Breast epithelium (tissue), 4 donors: ENCODE data around the gene AARS2. TPM values are rescaled to one million over a fixed set of nuclear protein-coding genes. Genes with fewer than 3 reads are reported as not detected.

Source experiments
- DNase-seq, 2 donors: peaks; one replicate each; pipeline ENCODE4 v3.0.0-alpha.2; 2019; ENCODE audit warnings: low spot score in 2 of 2
- H3K27ac ChIP-seq, 2 donors: fragments of 200-600 bp; sonication (generic) in 1 of 2; one replicate each; pipeline ENCODE4 v1.5.1; 2016 to 2019; ENCODE audit warnings: mild to moderate bottlenecking in 1 of 2
- H3K27me3 ChIP-seq, 2 donors: fragments of 200-600 bp; sonication (generic) in 1 of 2; one replicate each; pipeline versions ENCODE4 v1.5.1 to v1.6.0; 2017 to 2019; ENCODE audit warnings: control low read depth in 1 of 2, mild to moderate bottlenecking in 1 of 2
- H3K36me3 ChIP-seq: fragments of 200-600 bp; one replicate; pipeline ENCODE4 v1.5.1; 2019
- H3K4me1 ChIP-seq, 2 donors: fragments of 200-600 bp; sonication (generic); one replicate each; pipeline ENCODE4 v1.5.1; 2016 to 2019; ENCODE audit warnings: control low read depth in 1 of 2
- H3K4me3 ChIP-seq, 3 donors: fragments of 200-600 bp; sonication (generic); 1 replicate in 2 of 3; 2 replicates in 1 of 3; pipeline ENCODE4 v1.5.1; 2016 to 2019; ENCODE audit warnings: mild to moderate bottlenecking in 3 of 3, moderate library complexity in 2 of 3
- H3K9me3 ChIP-seq, 2 donors: fragments of 200-600 bp; sonication (generic) in 1 of 2; one replicate each; pipeline ENCODE4 v1.5.1; 2016 to 2019; ENCODE audit warnings: control low read depth in 1 of 2
- POLR2A ChIP-seq: fragments of 450-650 bp; IDR thresholded peaks from one replicate; pipeline ENCODE4 v1.6.1; 2016; ENCODE audit warnings: antibody characterized with exemption, mild to moderate bottlenecking, moderate library complexity
- POLR2AphosphoS5 ChIP-seq, 3 donors: sonication (generic); formaldehyde crosslinking; IDR thresholded peaks; one replicate each; pipeline ENCODE4 v1.6.1; 2017; ENCODE audit warnings: antibody characterized with exemption in 3 of 3
- intact Hi-C: fragments of 100-400 bp; cut with DNase I; formaldehyde crosslinking; loops from one replicate; pipeline ENCODE4 v1.15.1; 2023; ENCODE audit warnings: low total_unique reads
- total RNA-seq, 3 donors: library from RNA; depleted of rRNA; stranded (reverse); fragments of >200 nt; gene quantifications; one replicate each; pipeline ENCODE4 v1.1.0, GENCODE V29; 2016
- TF ChIP-seq, protein P1 (sequence below), 3 donors: fragments of 450-650 bp; IDR thresholded peaks; one replicate each; pipeline ENCODE4 v1.5.1; 2016 to 2017; ENCODE audit warnings: antibody characterized with exemption in 3 of 3, mild to moderate bottlenecking in 3 of 3, moderate library complexity in 3 of 3

Gene AARS2
- total RNA-seq, 3 donors from 2014 or later: 6.9 to 16.5 (median 12.8) TPM

DNA sequence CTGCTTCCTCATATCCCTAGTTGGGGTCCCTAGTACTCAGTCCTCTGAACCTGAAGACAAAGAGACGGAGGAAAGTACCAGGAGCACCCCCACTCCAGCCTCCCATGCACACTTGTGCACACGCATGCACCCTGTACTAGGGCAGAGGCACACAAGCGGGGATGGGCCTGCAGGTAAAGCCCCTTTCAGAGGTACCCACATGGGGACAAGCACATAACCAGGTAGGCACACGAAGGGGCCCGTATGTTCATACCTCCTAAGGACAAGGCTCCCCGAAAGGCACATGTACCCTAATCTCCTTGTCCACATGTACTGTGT is 41.8 kb downstream of the AARS2 start:
- Histone ChIP-seq H3K4me1 (no peaks in the 10 kb centered on the region), H3K4me3 (no peak overlapping the region), H3K27ac (no peak overlapping the region), H3K27me3 (peaks cover 6 to 30% of the 10 kb centered on the region in 2 donors), H3K9me3 (no peaks in the 10 kb centered on the region), H3K36me3 (no peaks in the 10 kb centered on the region)
- intact Hi-C loops: loop anchor here (2.0 kb wide), 1 partner anchor 75 kb away; no protein-coding TSS in a partner anchor
- DNase-seq: no peak
- TF ChIP-seq, protein P1, sequence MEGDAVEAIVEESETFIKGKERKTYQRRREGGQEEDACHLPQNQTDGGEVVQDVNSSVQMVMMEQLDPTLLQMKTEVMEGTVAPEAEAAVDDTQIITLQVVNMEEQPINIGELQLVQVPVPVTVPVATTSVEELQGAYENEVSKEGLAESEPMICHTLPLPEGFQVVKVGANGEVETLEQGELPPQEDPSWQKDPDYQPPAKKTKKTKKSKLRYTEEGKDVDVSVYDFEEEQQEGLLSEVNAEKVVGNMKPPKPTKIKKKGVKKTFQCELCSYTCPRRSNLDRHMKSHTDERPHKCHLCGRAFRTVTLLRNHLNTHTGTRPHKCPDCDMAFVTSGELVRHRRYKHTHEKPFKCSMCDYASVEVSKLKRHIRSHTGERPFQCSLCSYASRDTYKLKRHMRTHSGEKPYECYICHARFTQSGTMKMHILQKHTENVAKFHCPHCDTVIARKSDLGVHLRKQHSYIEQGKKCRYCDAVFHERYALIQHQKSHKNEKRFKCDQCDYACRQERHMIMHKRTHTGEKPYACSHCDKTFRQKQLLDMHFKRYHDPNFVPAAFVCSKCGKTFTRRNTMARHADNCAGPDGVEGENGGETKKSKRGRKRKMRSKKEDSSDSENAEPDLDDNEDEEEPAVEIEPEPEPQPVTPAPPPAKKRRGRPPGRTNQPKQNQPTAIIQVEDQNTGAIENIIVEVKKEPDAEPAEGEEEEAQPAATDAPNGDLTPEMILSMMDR (IDR thresholded peaks at IDR 0.05): no peak
- TF ChIP-seq POLR2AphosphoS5 (IDR thresholded peaks at IDR 0.05): no peak
- no peak for TF ChIP-seq POLR2A

DNA sequence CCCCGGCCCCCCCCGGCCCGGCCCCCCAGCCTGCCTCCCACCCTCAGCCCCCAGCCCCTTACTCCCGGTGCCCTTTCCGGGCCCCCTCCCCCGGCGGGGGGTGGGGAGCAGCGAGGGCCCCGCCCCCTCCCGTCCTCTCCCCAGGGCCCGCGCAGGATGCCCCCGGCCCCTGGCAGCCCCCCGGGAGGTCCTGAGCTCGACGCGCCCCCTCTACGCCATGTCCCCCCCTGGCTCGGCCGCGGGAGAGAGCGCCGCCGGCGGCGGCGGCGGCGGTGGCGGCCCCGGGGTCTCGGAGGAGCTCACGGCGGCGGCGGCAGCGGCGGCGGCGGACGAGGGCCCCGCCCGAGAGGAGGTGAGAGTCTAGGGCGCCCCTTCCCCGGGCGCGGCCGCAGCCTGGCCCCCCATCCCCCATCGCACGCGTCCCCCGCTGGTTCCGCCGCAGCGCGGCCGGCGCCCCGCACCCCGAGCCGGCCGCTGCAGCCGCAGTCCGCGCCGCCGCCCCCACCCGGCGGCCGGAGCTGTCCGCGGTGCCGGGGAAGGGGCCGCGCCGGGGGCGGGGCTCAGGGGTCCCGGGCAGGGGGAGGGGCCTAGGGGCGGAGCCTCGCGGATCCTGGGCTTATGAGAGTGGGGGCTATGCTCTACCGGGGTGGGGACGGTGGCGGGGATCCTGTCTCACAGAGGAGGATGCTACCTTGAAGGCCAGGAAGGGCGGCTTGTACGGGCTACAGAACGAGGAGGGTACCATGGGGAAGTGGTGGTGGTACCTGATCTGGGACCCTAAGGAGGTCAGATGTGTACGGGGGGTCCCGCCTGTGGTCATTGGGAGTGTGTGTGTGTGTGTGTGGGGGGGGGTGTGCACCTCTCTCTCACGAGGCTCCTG is 42.4 kb downstream of the AARS2 start:
- H3K27me3 ChIP-seq: peaks cover 6 to 26% of the 10 kb centered on the region in 2 donors
- DNase-seq: no peak

DNA sequence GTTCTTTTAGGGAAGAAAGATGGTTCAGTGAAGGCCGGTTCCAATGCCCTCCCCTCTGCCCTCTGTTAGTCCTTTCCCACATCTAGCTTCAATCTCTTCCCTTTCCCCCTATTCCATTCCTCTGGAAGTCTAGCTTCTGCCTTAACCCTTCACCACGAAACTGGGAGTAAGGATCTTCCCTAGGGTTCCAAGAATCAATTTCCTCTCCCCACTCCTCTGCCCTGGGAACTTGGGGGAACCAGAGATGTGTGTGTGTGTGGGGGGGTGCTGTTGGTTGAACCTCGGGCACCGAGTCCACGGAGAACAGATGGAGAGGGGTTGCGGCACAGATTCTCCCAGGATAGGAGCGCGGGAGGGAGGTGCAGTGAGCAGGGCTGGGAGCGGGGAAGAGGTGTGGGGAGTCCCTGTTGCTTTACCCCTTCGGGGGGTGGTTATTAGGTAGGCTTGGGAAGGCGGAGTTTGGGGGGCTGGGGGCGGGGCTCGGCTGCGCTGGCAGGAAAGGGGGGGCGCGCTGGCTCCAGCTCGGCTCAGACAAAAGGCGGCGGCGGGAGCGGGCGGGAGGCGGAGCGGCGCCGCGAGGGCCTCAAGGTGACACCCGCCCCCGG is 43.1 kb downstream of the AARS2 start, which contains the start of gene TMEM151B:
TMEM151B (plus strand) TSS at position 530 of the 605 bp plus-strand sequence. CDS start 293 bp downstream, outside the sequence.
- peaks cover 6 to 20% of the 10 kb centered on the region in 2 donors for H3K27me3 ChIP-seq
- H3K27ac ChIP-seq: no peak within 1 kb of the TSS
- H3K4me1 ChIP-seq: no peaks in the 10 kb centered on the region
- TF ChIP-seq POLR2A (no peak), POLR2AphosphoS5 (IDR thresholded peaks at IDR 0.05) (no peak)
- TF ChIP-seq, protein P1 (IDR thresholded peaks at IDR 0.05): no peak
- peak within 1 kb of the TSS; percentile 11 to 79 (median 52) for H3K4me3 ChIP-seq
- no peaks in the 10 kb centered on the region for H3K9me3 ChIP-seq
- intact Hi-C loops: loop anchor here (2.0 kb wide), 1 partner anchor 77 kb away; no protein-coding TSS in a partner anchor
- no peak for DNase-seq
- no peaks in the 10 kb centered on the region for H3K36me3 ChIP-seq

More for the DNA sequence above, 42.4 kb downstream of the AARS2 start:
- H3K36me3 ChIP-seq: no peaks in the 10 kb centered on the region
- TF ChIP-seq POLR2AphosphoS5 (IDR thresholded peaks at IDR 0.05) (no peak), POLR2A (no peak)
- TF ChIP-seq, protein P1 (IDR thresholded peaks at IDR 0.05): no peak
- H3K27ac ChIP-seq: no peak overlapping the region
- intact Hi-C loops: loop anchor here (2.0 kb wide), 1 partner anchor 76 kb away; no protein-coding TSS in a partner anchor
- no peaks in the 10 kb centered on the region for H3K9me3 ChIP-seq
- peak overlapping the region; percentile 11 to 79 (median 52) for H3K4me3 ChIP-seq
- no peaks in the 10 kb centered on the region for H3K4me1 ChIP-seq

DNA sequence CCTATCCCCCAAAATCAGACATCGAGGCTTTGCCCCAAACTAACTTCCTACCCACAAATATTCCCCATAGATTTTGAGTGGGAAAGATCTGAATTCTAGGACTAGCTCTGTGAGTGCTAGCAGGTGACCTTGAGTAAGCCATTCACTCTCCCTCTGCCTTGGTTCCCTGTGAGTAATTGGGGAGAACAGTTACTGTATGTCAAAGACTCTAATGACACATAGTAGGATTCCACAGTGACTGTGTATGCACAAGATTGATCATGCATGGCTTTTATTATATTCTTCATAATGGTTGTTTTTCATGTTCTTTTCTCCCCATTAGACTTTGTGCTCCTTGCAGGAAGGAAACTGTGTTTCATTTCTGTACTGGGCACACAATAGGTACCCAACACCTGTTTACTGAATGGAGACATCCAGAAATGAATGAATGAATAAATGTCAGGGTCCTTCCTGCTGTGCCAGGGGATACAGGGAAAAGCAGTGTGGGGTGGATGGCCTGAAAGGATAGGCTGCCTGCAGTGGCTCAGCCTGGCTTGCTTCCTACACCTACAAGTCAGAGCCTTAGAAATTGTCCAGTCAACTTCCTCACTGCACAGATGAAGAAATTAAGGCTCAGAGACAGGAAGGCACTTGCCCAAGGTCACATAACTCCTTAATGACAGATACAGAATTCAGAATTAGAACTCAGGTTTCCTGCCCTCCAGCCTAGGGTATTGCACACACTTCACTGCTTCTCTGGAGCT is 43.8 kb downstream of the AARS2 start:
- H3K27me3 ChIP-seq: peaks cover 6 to 20% of the 10 kb centered on the region in 2 donors
- peaks cover 2 to 6% of the 10 kb centered on the region in 2 donors for H3K4me1 ChIP-seq
- H3K36me3 ChIP-seq: no peaks in the 10 kb centered on the region
- no peak overlapping the region for H3K27ac ChIP-seq
- TF ChIP-seq POLR2A (no peak), POLR2AphosphoS5 (IDR thresholded peaks at IDR 0.05) (no peak)
- TF ChIP-seq, protein P1 (IDR thresholded peaks at IDR 0.05): no peak
- intact Hi-C loops: no loop called here
- no peaks in the 10 kb centered on the region for H3K9me3 ChIP-seq
- DNase-seq: no peak
- H3K4me3 ChIP-seq: no peak overlapping the region
